Fibroblast of skin of right quadriceps (primary cell): ENCODE results near the gene SH3GLB2.
"Not testable (repeated sequence)": the region's sequence is repeated elsewhere in the genome, so short reads cannot be mapped to it uniquely, and the experiment has no call there.

Experiments
- DNase-seq: peaks from one replicate; pipeline ENCODE4 v3.0.0-alpha.2; 2013

The SH3GLB2 gene

GRCh38 chr9:129052592-129052991 is 24.5 kb upstream of the SH3GLB2 start:
- no peak for DNase-seq

DNA sequence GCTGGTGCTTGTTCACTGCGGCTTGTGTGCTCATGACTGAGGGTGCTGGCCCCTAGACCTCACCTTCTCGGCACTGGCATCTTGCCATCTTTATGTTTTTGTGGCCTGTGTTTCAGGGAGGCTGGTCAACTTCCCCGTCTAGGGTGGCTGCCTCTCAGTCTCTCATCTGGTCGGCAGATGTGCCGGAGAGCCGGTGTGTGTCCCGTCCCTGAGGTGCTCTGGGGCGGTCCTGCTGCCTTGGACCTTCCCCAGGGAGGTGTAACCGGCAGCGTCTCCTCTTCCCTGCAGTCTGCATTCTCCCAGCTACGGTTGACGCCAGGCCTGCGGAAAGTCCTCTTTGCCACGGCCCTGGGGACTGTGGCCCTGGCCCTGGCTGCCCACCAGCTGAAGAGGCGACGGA is 13.9 kb upstream of the SH3GLB2 start:
- no peak for DNase-seq

- no peak for DNase-seq
These were observed 12.0 kb upstream of the SH3GLB2 start for GRCh38 chr9:129040113-129040643.

DNA sequence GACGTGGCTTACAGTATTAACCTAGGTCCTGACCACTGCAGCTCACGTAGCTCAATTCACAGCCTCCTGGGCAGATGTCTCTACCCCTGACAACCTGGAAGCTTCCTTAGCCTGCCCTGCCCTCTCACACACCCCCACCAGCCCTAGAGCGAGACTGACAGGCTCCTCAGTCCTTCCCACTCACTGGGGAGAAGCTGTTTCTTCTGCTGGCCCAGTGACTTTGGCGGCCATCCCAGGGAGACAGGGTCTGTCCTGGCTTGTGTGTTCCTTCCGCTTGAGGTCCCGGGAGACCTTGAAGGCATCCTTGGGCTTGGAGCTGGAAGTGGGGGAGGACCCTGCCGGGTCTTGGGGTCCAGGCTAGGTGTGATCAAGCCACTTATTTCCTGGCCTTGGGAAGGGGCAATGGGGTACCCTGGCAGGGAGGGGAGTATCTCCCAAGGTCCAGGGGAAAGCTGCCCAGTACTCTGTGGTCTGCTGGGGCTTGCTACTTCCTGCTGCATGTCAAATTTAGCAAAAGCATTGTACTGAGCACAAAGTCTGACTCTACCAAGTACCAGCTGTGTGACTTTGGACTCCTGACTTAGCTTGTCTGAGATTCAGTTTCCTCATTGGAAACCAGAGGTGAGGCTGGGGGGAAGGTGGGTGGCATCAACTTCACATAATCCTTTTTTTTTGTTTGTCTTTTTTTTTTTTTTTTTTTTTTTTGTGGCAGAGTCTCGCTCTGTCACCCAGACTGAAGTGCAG is 10.2 kb upstream of the SH3GLB2 start:
- no peak for DNase-seq

- no peak for DNase-seq
These were observed 9.6 kb upstream of the SH3GLB2 start for GRCh38 chr9:129037767-129038098.

DNA sequence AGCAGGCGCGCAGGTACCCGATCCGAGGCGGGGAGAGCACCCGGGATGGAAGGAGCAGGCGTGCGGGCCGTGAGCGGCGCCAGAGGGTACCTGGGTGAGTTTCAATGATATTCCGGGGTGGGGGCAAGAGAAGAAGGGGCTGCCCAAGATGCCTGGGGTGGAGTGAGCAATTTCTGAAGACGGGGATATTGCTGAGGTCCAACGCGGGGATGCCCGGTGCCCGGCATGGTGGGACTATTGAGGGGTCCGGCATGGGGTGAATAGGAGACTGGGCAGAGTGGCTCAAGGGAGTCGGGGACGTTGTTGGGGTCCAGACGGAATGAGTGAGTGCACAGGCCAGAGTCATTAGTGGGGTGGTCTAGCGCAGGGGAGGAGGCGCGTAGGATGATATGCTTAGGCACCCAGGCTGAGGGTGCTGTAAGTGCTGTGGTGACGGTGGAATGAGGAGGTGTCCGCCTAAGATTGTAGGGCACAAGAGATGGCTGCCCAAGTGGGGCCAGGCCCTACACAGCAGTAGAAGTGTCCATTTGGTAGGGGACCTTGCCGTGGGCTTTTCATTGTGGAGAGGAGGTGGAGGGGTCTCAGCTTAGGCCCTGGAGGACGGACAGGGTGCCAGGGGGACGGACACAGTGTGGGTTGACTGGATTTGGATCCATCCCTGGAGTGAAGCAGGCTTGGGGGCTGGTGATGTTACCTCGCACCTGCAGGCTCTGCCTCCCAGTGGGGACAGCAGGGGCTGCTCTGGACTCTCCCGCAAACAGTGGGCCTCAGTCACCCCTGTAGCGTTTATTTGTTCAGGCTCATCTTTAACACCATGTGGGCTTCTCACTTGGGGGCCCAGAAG is 9.0 kb upstream of the SH3GLB2 start:
- no peak for DNase-seq

DNA sequence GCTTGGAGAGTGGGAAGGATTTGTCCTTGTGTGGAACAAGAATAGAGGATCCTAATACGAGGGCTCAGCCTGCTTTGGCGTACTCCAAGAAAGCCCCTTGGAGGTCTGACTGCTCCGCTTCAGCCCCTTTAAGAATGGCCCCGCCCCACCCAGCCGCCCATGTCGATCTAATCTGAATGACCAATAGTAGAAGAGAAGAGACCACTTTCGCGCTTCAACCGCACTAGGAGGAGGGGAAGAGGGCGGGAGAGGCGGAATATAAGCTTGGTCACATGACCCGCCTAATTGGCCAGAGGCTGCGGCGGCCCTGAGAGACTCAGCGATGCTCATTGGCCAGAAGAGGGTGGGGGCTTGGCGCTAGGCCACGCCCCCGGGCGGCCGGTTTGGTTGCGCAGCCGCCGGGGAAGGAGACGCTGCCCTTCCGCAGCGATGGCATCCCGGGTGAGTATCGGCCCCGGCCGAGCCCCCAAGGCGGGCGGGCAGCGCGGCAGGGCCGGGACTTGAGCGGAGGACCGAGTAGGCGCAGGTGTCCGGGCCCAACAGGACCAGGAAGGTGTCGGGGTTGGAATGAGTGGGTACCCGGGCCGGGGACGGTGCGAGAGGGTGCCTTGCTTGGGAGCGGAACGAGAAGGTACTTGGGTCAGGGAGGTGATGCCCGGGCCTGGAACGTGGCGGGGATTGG is 8.3 kb upstream of the SH3GLB2 start, which contains the start of gene MIGA2:
TSS of gene MIGA2 (plus strand) at position 386 of the 682 bp plus-strand sequence. CDS start 3,969 bp downstream, outside the sequence.
- peak; percentile 99 for DNase-seq

DNA sequence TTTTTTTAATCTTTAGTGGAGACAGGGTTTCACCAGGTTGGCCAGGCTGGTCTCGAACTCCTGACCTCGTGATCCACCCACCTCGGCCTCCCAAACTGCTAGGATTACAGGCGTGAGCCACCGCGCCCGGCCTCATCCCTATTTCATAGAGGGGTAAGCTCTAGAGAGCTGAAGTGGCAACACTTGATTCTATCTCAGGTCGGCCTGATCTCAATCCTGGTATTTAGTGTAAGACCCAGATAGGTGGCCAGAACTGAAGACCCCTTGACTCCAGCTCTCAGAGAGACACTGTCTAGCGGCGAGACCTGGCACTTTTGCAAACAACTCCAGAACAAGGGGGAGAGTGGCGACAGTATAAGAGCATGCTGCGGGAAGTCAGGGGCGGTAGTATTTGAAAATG is 7.7 kb upstream of the SH3GLB2 start:
- DNase-seq = not testable (repeated sequence)

GRCh38 chr9:129033216-129033615 is 5.1 kb upstream of the SH3GLB2 start:
- no peak for DNase-seq

DNA sequence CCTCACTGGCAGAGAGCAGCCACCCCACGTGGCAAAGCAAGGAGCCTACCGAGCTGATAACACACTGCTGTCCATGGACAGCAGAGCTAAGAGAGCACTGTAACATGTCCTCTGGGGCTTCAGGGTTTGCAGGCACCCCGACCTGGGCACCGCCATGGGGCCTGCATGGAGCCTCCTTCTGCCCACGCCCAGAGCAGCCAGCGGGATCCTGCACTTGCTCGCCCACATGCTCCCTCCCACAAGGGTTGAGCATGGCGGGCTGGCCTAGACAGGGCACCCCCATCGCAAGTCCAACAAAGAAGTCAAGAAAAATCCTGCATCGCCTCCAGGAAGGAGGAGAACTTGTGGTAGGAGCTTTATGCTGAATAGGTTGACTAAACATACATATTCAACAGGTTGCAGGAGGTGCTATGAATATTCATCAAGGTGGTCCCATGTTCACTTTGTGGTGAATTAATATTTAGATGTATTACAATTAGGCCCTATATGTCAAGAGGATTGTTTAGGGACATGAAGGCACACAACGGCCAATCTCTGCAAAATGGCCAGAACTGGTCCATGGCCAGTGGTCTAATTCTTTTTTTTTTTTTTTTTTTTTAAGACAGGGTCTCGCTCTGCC is 4.5 kb upstream of the SH3GLB2 start:
- no peak for DNase-seq

DNA sequence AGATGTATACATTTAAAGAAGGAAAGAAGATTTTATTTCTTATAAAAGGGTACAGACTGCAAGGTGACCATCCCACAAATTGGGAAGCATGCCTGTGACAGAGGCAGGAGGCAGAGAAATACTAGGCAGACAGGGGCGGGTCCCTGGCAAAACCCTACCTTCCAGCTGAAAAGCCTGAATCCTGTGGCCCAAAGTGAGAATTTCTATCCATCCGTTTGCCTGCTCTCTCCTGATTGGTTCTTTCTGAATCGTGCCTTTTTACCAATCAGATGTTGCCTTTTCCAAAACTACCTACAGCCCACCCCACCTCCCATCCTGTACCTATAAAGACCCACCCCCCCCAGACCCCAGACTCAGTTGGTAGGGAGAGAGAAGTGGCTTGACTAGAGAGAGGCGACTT is 3.4 kb upstream of the SH3GLB2 start:
- DNase-seq = no peak

- no peak for DNase-seq
These were observed 2.1 kb upstream of the SH3GLB2 start for GRCh38 chr9:129030191-129030590.

- DNase-seq = peak; percentile 22
These were observed 393 bp downstream of the SH3GLB2 start for GRCh38 chr9:129027685-129028191.

DNA sequence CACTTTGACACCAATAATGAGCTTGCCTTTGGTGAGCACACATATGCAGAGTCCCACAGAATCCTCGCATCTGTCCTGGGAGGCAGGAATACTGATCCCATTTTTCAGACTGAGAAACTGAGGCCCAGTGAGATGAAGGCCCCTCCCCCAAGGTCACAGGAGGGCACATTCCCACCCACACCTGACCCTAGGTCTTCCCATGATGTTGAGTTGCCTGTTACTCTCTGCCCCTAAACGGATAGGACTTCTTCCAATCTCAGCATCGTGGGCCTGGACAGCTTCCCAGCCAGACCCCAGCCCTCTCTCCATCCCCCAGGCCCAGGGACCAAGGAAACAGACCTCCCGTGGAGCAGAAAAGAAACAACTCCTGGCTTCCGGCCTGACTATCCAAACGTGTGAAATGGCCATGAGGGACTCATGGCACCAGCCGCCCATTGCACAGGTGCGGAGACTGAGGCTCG is 877 bp downstream of the SH3GLB2 start:
- no peak for DNase-seq

DNA sequence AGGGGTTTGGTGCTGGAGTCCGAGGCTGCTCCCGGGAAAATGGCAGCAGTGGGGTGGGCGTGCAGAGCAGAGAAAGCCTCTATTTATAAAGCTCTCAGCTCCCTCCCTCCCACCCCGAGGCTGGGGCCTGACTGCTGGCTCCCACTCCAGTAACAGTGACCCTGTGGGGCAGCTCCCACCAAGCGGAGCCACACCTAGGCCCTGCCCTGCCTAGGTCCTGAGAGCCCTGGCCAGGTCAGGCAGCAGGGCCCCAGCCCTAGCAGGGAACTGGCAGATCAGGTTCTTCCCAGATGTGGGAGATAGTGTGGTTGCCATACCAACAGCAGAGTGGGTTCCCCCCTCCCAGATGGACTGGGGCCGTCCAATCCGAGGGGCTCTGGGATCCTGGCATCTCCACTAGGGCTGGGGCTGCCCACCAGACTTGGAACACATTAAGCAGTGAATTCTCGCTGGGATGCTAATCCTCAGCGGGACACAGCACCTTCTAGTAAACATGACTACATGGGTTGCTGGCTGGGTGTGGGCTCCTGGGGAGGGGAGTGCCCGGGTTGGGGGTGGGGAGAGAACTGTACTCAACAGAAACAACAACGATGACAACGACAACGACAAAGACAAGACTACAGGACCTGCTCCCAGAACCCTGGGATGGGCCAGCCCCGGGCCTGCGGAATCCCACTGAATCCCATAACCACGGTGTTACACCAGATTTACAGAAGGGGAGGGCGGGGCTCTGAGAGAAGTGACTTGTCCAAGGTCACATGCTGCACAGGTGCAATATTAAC is 1.5 kb downstream of the SH3GLB2 start:
- no peak for DNase-seq

- no peak for DNase-seq
These were observed 4.3 kb downstream of the SH3GLB2 start for GRCh38 chr9:129023908-129024233.

- DNase-seq = peak; percentile 60
These were observed 4.9 kb downstream of the SH3GLB2 start for GRCh38 chr9:129023036-129023907.

DNA sequence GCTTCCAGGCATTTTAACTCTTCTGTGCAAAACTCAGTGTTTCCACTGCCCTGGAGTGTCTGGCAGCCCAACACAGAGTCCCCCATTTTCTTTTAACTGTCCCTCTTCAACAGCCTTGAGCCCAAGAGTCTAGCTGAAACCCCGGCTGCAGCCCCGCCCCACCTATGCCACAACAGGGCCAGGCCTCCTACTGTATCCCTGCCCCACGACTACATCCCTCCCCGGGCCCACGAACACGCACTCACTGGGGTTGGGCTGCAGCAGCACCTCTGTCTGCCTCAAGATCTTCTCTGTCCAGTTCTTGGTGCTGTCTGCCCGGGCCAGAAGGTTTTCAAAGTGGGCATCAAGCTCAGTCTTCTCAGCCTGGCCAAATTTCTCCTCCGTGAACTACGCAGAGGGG is 6.1 kb downstream of the SH3GLB2 start:
- no peak for DNase-seq

DNA sequence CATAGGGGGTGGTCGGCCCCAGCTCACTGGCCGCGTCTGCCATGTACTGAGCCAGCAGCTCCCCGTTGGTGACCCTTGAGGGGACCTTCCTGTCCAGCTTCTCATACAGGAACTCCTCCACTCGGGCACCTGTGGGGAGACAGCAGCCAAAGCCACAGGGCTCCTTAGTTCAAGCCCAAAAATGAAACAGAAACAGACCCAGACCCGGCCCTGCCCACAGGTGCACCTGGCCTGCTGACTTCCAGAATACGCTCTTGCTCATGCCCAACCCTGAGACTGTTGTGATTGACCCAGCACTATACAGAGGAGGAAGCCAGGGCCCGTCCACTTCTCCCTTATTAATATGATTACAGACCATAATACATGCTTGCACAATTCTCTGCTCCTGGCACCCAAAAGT is 7.0 kb downstream of the SH3GLB2 start:
- DNase-seq = no peak

GRCh38 chr9:129014608-129015007 is 13.5 kb downstream of the SH3GLB2 start:
- DNase-seq = no peak

GRCh38 chr9:129014124-129014523 is 14.0 kb downstream of the SH3GLB2 start:
- no peak for DNase-seq
